WTC11 (cell line): Measurements from ENCODE around the gene CDH3. TPM values are rescaled to one million over a fixed set of nuclear protein-coding genes. Genes with fewer than 3 reads are reported as not detected.

Experiments
- ATAC-seq: fragments of 200-7000 bp; cut with Tn5 transposase; 2 replicates; pipeline ENCODE4 v1.10.0; 2021; ENCODE audit warnings: mild to moderate bottlenecking, moderate library complexity
- CTCF ChIA-PET: fragments of 300-600 bp; sonication (Branson Sonifier 250); formaldehyde crosslinking; loops from one replicate; lab custom pipeline; 2021; ENCODE audit warnings: antibody characterized with exemption; lab: Charles Lee
- POLR2A ChIA-PET: fragments of 350-600 bp; sonication (Branson Sonifier 250); formaldehyde crosslinking; loops from one replicate; lab custom pipeline; 2021; ENCODE audit warnings: antibody characterized with exemption; lab: Charles Lee
- DNase-seq: peaks from one replicate; pipeline ENCODE4 v3.0.0; 2021; ENCODE audit warnings: low spot score
- H3K27ac Mint-ChIP-seq: 2 replicates; pipeline ENCODE4 v1.8.0; 2021; ENCODE audit warnings: mixed read lengths
- H3K27me3 Mint-ChIP-seq: 2 replicates; pipeline ENCODE4 v1.8.0; 2021; ENCODE audit warnings: low read depth, mild to moderate bottlenecking, moderate library complexity, mixed read lengths
- H3K36me3 Mint-ChIP-seq: 2 replicates; pipeline ENCODE4 v1.8.0; 2021; ENCODE audit warnings: mixed read lengths
- H3K4me1 Mint-ChIP-seq: 2 replicates; pipeline ENCODE4 v1.8.0; 2022; ENCODE audit warnings: mixed read lengths
- H3K4me3 Mint-ChIP-seq: 2 replicates; pipeline ENCODE4 v1.8.0; 2021; ENCODE audit warnings: mild to moderate bottlenecking, moderate library complexity, mixed read lengths
- H3K9me3 Mint-ChIP-seq: 2 replicates; pipeline ENCODE4 v1.8.0; 2021; ENCODE audit warnings: mixed read lengths
- AFF4 ChIP-seq: sonication (generic); formaldehyde crosslinking; IDR thresholded peaks from 2 replicates; pipeline ENCODE4 v1.8.1; 2023; ENCODE audit warnings: mild to moderate bottlenecking, missing genetic modification reagents, borderline replicate concordance
- CBFB ChIP-seq: sonication (generic); formaldehyde crosslinking; IDR thresholded peaks from 2 replicates; pipeline ENCODE4 v1.8.1; 2022; ENCODE audit warnings: mild to moderate bottlenecking, low read depth, missing genetic modification reagents
- ELF4 ChIP-seq: sonication (generic); formaldehyde crosslinking; IDR thresholded peaks from 2 replicates; pipeline ENCODE4 v1.8.1; 2022; ENCODE audit warnings: low read depth, mild to moderate bottlenecking, moderate library complexity, missing genetic modification reagents
- FOXK1 ChIP-seq: sonication (generic); formaldehyde crosslinking; IDR thresholded peaks from 2 replicates; pipeline ENCODE4 v1.8.0; 2022; ENCODE audit warnings: mild to moderate bottlenecking, moderate library complexity, missing genetic modification reagents
- MAX ChIP-seq: sonication (generic); formaldehyde crosslinking; IDR thresholded peaks from 2 replicates; pipeline ENCODE4 v1.8.0; 2022; ENCODE audit warnings: mild to moderate bottlenecking, missing genetic modification reagents
- NR1H2 ChIP-seq: sonication (generic); formaldehyde crosslinking; IDR thresholded peaks from 2 replicates; pipeline ENCODE4 v1.9.0; 2021; ENCODE audit warnings: mild to moderate bottlenecking, moderate library complexity, missing genetic modification reagents
- PRDM15 ChIP-seq: sonication (generic); formaldehyde crosslinking; IDR thresholded peaks from 2 replicates; pipeline ENCODE4 v1.8.0; 2022; ENCODE audit warnings: missing genetic modification reagents
- PREB ChIP-seq: sonication (generic); formaldehyde crosslinking; IDR thresholded peaks from 2 replicates; pipeline ENCODE4 v1.8.1; 2022; ENCODE audit warnings: mild to moderate bottlenecking, missing genetic modification reagents, moderate library complexity, borderline replicate concordance
- RORB ChIP-seq: fragments of 250-450 bp; sonication (Bioruptor Pico); IDR thresholded peaks from 2 replicates; pipeline ENCODE4 v1.9.0; 2021; ENCODE audit warnings: mild to moderate bottlenecking
- USF2 ChIP-seq: sonication (generic); formaldehyde crosslinking; IDR thresholded peaks from 2 replicates; pipeline ENCODE4 v1.8.1; 2023; ENCODE audit warnings: mild to moderate bottlenecking, missing genetic modification reagents, moderate library complexity
- ZNF138 ChIP-seq: sonication (generic); formaldehyde crosslinking; conservative IDR thresholded peaks from 2 replicates; pipeline ENCODE4 v1.8.1; 2022; ENCODE audit warnings: mild to moderate bottlenecking, moderate library complexity, missing genetic modification reagents
- ZNF317 ChIP-seq: sonication (generic); formaldehyde crosslinking; IDR thresholded peaks from 2 replicates; pipeline ENCODE4 v1.8.1; 2023; ENCODE audit warnings: low read depth, mild to moderate bottlenecking, moderate library complexity, missing genetic modification reagents, borderline replicate concordance
- ZNF416 ChIP-seq: fragments of 250-450 bp; sonication (Bioruptor Pico); IDR thresholded peaks from 2 replicates; pipeline ENCODE4 v1.9.0; 2021; ENCODE audit warnings: mild to moderate bottlenecking, inconsistent platforms
- ZNF425 ChIP-seq: fragments of 250-450 bp; sonication (Bioruptor Pico); conservative IDR thresholded peaks from 2 replicates; pipeline ENCODE4 v1.9.0; 2021; ENCODE audit warnings: mild to moderate bottlenecking
- total RNA-seq: library from RNA; stranded (reverse); gene quantifications from 3 replicates; pipeline ENCODE4 v1.2.3, GENCODE V29; 2021

CDH3 gene
- total RNA-seq, 1 experiment from 2014 or later, result 128 TPM

GRCh38 chr16:68719993-68720489 is 74.9 kb downstream of the CDH3 start:
- no peak overlapping the region for H3K27ac Mint-ChIP-seq
- ATAC-seq, result no peak
- no peaks in the 10 kb centered on the region for H3K36me3 Mint-ChIP-seq
- DNase-seq, result no peak
- peaks cover 7% of the 10 kb centered on the region for H3K4me1 Mint-ChIP-seq
- H3K9me3 Mint-ChIP-seq, result no peaks in the 10 kb centered on the region
- no peak overlapping the region for H3K4me3 Mint-ChIP-seq
- H3K27me3 Mint-ChIP-seq, result no peaks in the 10 kb centered on the region
- ChIA-PET POLR2A (interaction anchor here (0.6 kb wide), 1 partner anchor 149 kb away, joined by 5 read pairs; no protein-coding TSS in a partner anchor), CTCF (no interaction called here)
- no peak for TF ChIP-seq USF2 (CRISPR knock-in tag)
- TF ChIP-seq FOXK1 (CRISPR knock-in tag), result no peak
- no peak for TF ChIP-seq NR1H2 (CRISPR knock-in tag)
- no peak for TF ChIP-seq ZNF317 (CRISPR knock-in tag)
- no peak for TF ChIP-seq RORB (CRISPR knock-in tag)
- TF ChIP-seq ZNF416 (CRISPR knock-in tag), result no peak
- no peak for TF ChIP-seq PREB (CRISPR knock-in tag)
- no peak for TF ChIP-seq MAX (CRISPR knock-in tag)
- TF ChIP-seq ZNF425 (CRISPR knock-in tag), result no peak
- TF ChIP-seq CBFB (CRISPR knock-in tag), result no peak
- no peak for TF ChIP-seq PRDM15 (CRISPR knock-in tag)
- TF ChIP-seq AFF4 (CRISPR knock-in tag), result no peak
- no peak for TF ChIP-seq ELF4
- TF ChIP-seq ZNF138, result no peak
